ENCODE measurements around the gene ISG15. TPM values are rescaled to one million over a fixed set of nuclear protein-coding genes. Genes with fewer than 3 reads are reported as not detected.

The ISG15 gene
- polyA plus RNA-seq, 5 donors, result 7.8 to 20.2 (median 11.1) TPM

DNA sequence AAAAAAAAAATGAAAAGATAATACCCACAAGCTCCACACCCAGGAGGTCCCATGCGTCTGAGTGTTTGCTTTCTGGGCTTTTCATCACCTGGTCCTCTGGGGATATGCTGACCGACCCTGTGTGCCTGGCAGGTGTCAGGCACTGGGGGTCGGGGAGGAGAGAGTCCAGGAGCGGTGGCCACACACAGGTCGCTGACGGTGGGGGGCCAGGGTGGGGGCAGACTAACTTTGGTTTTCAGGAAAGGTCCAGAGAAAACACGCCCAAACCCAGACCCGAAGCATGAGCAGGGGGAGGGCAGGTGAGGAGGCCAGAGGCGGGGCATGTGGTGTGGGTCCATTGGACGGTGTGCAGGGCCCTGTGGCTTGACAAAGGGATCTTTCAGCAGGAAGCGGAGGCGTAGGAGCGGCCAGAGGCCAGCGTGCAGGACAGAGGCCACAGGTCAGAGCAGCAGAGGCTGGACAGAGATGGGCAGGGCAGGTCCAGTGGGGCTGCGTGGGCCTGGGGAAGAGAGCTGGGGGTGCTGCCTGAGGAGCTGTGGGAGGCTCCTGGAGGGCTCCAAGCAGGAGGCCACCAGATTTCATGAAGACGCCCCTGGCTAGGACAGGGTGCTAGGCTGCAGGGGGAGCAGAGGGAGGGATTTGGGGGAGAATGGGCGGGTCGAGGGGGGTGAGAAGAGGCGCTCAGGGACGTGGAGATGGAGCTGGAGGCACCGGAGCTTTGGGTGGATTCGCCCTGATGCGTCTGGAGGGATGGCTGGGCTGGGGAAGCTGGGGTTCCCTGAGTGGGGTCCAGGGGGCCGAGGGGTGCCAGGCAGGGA, 45.0 kb downstream of the ISG15 start:
- DNase-seq, result no peak

GRCh38 chr1:1058921-1059493, 45.7 kb downstream of the ISG15 start:
- DNase-seq, result no peak

DNA sequence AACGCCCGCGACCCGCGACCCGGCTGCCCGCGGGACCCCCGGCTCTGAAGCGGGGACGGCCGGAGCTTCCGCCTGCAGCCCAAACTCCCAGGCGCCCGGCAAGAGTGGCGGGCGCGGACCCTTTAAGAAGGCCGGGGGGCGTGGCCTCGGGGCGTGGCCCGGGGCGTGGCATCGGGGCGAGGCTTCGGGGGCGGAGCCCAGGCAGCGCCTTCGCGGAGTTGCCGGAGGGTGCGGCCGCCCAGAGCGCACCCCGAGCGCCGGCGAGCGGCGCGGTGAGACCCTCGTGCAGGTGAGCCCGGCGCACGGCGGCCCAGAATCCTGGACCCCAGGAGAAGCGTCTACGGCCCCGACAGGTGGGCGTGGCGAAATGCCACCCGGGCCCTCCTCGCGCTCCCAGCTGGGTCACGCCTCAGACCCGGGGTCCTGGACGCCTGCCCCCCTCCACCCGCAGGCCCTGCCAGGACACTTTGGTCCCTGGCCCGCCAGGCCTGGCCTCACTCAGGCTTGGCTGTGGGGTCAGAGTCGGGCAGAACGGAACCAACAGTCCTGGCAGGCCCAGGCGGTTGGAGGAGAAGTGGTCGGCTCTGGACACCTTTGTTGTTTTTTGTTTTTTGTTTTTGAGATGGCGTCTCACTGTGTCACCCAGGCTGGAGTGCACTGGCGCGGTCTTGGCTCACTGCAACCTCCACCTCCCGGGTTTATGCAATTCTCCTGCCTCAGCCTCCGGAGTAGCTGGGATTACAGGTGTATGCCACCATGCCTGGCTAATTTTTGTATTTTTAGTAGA, 46.4 kb downstream of the ISG15 start:
- DNase-seq, result peak; percentile 62 to 65

DNA sequence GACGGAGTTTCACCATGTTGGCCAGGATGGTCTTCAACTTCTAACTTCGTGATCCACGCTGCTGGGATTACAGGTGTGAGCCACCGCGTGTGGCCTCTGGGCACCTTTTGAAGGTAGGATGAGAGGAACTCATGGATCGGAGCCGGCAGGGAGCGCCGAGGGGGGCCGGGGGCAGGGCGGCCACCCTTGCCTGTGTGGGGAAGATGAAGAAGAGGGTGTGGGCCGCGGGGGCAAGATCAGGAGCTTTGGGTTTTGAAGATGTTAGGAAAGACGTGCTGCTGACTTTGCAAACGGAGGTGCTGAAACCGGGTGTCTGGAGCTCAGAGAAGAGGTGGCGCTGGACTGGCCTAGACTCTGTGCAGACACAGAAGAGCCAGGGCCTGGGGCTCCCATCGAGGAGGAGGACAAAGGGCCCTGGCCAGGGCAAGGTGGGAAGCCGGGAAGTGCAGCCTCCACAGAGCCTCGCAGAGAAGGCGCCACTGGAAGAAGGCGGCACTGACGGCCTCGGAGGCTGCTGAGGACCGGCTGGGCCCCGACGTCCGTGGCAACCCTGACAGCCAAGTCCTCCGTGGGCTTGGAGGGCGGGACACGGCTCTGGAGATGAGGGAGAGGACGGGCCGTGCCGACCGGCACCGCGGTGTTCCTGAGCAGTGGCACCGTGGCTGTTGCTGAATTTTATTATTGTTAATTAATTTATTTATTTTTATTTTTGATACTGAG, 47.1 kb downstream of the ISG15 start:
- DNase-seq, result no peak

DNA sequence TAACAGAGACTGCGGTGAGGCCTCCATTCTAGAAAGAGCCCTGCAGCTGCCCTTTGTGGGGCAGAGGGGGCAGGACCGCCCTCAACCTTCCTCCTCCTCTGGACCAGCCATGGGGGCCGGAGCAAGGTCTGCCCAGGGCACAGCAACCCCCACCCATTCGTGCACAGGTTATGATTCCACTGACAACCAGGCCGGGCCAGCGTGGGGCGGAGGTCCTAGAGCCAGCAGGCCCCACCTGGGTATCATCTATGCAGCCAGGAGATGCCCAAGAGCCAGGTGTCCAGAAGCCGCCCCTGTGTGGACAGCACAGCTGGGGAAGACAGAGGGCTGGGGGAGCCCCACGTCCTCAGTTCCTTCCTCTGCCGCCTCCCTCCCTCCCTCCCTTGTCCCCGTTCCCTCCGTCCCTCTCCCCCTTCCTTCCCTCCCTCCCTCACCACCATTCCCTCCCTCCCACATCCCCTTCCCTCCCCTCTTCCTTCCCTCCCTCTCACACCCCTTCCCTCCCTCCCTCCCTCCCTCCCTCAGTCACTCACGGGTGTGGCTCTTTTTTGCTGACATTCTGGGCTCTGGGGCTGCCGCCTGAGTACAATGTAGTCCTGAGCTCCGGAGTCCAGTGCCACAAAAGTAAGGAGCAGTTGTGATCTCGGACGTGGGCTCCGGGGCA, 48.5 kb downstream of the ISG15 start:
- no peak for DNase-seq

DNA sequence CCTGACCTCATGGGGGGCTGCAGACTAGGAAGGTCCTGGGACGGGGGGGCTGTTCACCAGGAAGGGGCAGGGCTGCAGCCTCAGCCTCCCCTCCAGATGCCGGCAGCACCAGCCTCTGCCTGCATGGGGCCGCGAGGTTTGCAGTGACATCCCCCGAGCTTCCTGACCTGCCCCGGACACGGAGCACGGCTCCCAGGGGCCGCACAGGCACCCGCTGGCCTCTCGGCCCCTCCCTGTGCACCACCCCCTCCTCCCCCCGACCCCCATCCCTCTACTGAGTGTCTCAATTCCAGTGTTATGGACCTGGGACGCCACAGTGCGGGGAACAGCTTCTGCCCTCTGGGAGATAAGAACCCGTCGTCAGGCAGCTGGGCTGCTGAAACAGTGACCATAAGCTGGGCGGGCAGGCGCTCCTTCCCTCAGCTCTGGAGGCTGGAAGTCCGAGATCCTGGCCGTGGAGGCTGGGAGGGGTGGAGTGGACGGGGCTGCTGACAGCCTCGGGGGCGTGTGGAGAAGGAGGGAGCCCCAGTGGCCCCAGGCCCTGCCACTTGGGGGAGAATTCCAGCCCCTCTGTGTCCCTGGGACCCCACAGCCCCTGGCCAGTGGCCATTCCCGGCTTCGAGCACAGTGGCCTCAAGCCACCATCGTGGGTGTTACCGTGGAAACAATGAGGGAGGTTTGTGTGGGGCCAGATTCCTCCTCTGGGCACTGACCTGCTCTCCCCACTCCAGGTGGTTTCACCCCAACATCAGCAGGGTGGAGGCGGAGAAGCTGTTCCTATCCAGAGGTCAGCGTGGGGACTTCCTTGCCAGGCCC, 49.3 kb downstream of the ISG15 start:
- DNase-seq, result no peak

DNA sequence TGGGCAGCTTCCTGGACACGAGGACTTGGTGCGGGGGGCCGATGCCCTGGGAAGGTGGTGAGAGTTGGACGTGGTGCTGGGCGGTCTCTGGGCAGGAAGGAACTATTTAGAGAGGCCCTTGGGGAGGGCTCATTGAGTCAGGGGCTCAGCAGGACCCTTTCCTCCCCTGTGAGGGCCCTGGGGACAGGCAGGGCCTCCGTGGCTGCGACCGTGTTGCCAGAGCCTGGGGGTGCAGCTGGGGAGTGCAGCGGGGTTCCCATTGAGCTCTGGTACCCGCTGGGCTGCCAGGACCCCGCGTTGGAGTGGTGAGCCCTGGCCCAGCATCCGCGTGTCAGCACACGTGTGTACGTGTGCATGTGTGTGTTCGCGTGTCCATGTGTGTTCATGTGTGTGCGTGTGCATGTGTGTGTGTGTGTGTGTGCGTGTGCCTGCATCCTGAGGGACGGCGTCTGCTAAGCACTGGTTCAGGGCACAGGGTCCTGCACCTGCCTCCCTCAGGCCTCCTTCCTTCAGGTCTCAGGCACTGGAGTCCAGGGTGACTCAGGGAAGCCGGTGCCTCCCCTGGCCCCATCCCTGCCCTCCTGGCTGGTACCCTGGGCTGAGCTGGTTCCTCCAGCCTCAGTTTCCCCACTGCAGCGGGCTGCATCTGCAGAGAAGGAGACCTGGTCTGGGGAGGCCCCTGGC, 50.1 kb downstream of the ISG15 start:
- DNase-seq, result no peak

Other genes with a start within 250 kb of the ISG15 start
- gene SAMD11, start 89.6 kb upstream of the ISG15 start, polyA plus RNA-seq (ENCODE audit: insufficient read depth in 1 of 5, insufficient read length in 5 of 5, low replicate concordance in 1 of 5), result 10 to 100 TPM; 23.2 to 66.4 (median 32.9) TPM
- gene NOC2L, start 54.2 kb upstream of the ISG15 start, polyA plus RNA-seq (ENCODE audit: insufficient read depth in 1 of 5, insufficient read length in 5 of 5, low replicate concordance in 1 of 5), result 10 to 100 TPM; 42.3 to 62.0 (median 55.2) TPM
- 10 to 100 TPM in 3 of 5 donors, 1 to 10 TPM in 2; 7.0 to 16.2 (median 12.0) TPM for gene KLHL17, start 52.9 kb upstream of the ISG15 start, polyA plus RNA-seq (ENCODE audit: insufficient read depth in 1 of 5, insufficient read length in 5 of 5, low replicate concordance in 1 of 5)
- gene PLEKHN1, start 47.0 kb upstream of the ISG15 start, polyA plus RNA-seq (ENCODE audit: insufficient read depth in 1 of 5, insufficient read length in 5 of 5, low replicate concordance in 1 of 5), result 1 to 10 TPM in 1 of 5 donors, under 1 TPM in 4; 0.24 to 1.1 (median 0.45) TPM
- under 1 TPM; 0.14 to 0.55 (median 0.19) TPM for gene PERM1, start 31.4 kb upstream of the ISG15 start, polyA plus RNA-seq (ENCODE audit: insufficient read depth in 1 of 5, insufficient read length in 5 of 5, low replicate concordance in 1 of 5)
- gene HES4, start 13.4 kb upstream of the ISG15 start, polyA plus RNA-seq (ENCODE audit: insufficient read depth in 1 of 5, insufficient read length in 5 of 5, low replicate concordance in 1 of 5), result 10 to 100 TPM in 2 of 5 donors, 1 to 10 TPM in 3; 4.9 to 17.7 (median 5.7) TPM
- 100 to 1,000 TPM in 4 of 5 donors, 10 to 100 TPM in 1; 95.1 to 196 (median 121) TPM for gene AGRN, start 6.6 kb downstream of the ISG15 start, polyA plus RNA-seq (ENCODE audit: insufficient read depth in 1 of 5, insufficient read length in 5 of 5, low replicate concordance in 1 of 5)
- under 1 TPM; 0.06 to 0.22 (median 0.13) TPM for gene RNF223, start 60.8 kb downstream of the ISG15 start, polyA plus RNA-seq (ENCODE audit: insufficient read depth in 1 of 5, insufficient read length in 5 of 5, low replicate concordance in 1 of 5)
- 10 to 100 TPM in 2 of 5 donors, 1 to 10 TPM in 3; 6.8 to 17.5 (median 10.0) TPM for gene C1orf159, start 102.6 kb downstream of the ISG15 start, polyA plus RNA-seq (ENCODE audit: insufficient read depth in 1 of 5, insufficient read length in 5 of 5, low replicate concordance in 1 of 5)
- gene TTLL10, start 160.4 kb downstream of the ISG15 start, polyA plus RNA-seq (ENCODE audit: insufficient read depth in 1 of 5, insufficient read length in 5 of 5, low replicate concordance in 1 of 5), result 1 to 10 TPM in 4 of 5 donors, under 1 TPM in 1; 0.47 to 2.9 (median 1.7) TPM
- 1 to 10 TPM in 1 of 5 donors, under 1 TPM in 4; 0.28 to 1.4 (median 0.93) TPM for gene TNFRSF18, start 193.1 kb downstream of the ISG15 start, polyA plus RNA-seq (ENCODE audit: insufficient read depth in 1 of 5, insufficient read length in 5 of 5, low replicate concordance in 1 of 5)
- 1 to 10 TPM; 2.0 to 5.8 (median 4.1) TPM for gene TNFRSF4, start 200.7 kb downstream of the ISG15 start, polyA plus RNA-seq (ENCODE audit: insufficient read depth in 1 of 5, insufficient read length in 5 of 5, low replicate concordance in 1 of 5)
- gene SDF4, start 218.5 kb downstream of the ISG15 start, polyA plus RNA-seq (ENCODE audit: insufficient read depth in 1 of 5, insufficient read length in 5 of 5, low replicate concordance in 1 of 5), result 100 to 1,000 TPM in 2 of 5 donors, 10 to 100 TPM in 3; 75.3 to 125 (median 89.3) TPM
- gene B3GALT6, start 218.7 kb downstream of the ISG15 start, polyA plus RNA-seq (ENCODE audit: insufficient read depth in 1 of 5, insufficient read length in 5 of 5, low replicate concordance in 1 of 5), result 10 to 100 TPM; 13.1 to 25.0 (median 14.8) TPM
- gene C1QTNF12, start 233.2 kb downstream of the ISG15 start, polyA plus RNA-seq (ENCODE audit: insufficient read depth in 1 of 5, insufficient read length in 5 of 5, low replicate concordance in 1 of 5), result 1 to 10 TPM in 1 of 5 donors, under 1 TPM in 4; 0.41 to 1.7 (median 0.58) TPM

All from right lung (tissue), 5 donors.